Cardiac septum (tissue), 1 donor: ENCODE measurements around the gene OTOG. TPM values are rescaled to one million over a fixed set of nuclear protein-coding genes. Genes with fewer than 3 reads are reported as not detected.

Source experiments
- DNase-seq: peaks from one replicate; pipeline ENCODE4 v3.0.0-alpha.2; 2020; ENCODE audit warnings: low spot score
- intact Hi-C: fragments of 100-400 bp; cut with DNase I; formaldehyde crosslinking; loops from one replicate; pipeline ENCODE4 v1.14.0; 2022
- long read RNA-seq: library from polyadenylated mRNA; unstranded; transcript quantifications from one replicate; pipeline ENCODE4 v2.0.0, GENCODE V29; 2021
- total RNA-seq: library from RNA; stranded (reverse); fragmentation: NEBNext Ultra II Directional; extraction: Animal tissue kit (Norgen Biotek cat#: 25700); gene quantifications from one replicate; pipeline ENCODE4 v1.2.1, GENCODE V29; 2021
- donor health status: DM: no; HTN: no; CAD: no.

The OTOG gene
- total RNA-seq, result not detected
- long read RNA-seq, result 0 reads

- peak; percentile 56 for DNase-seq
- intact Hi-C loops, result no loop called here
These were observed at the start of gene OTOG for GRCh38 chr11:17547051-17547577. TSS of gene OTOG (plus strand) at chr11:17547259. CDS start at chr11:17547373, 114 bp downstream.

DNA sequence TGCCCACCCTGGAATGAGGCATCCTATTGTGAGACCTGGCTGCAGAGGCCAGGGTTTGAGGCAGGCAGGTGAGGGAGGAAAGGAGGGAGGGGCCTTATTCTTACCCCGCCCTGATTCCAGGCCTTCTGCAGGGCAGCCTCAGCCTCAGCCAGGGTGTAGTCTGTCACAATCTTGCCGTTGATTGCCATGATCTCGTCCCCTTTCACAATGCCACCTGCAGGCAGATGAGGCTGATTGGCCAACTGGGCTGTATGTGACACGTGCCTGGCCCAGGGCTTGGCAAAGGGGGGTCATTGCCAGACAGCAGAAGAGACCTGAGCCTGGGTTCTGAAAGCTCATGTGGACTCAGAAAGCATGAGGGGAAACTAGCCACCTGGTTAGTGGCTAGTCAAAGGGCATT lies 49.0 kb upstream of the OTOG start:
- intact Hi-C loops, result no loop called here
- DNase-seq, result no peak

DNA sequence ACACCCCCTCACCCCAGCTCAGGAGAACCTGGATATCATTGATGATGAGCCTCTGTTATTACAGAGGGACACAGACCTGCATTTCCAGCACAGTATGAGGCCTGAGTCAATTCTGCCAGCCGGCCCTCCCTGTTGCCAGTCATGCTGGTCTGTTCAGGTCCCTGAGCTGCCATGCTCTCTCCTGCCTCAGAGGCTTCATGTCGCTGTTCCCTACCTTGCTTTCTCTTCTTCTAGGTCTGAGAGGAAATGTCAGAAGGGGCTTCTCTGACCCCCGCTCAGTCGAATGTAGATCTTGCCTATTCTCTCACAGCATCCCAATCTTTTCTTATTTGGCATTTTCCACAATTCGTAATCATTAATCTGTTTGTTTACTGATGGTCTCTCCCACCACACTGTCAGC lies 48.6 kb upstream of the OTOG start:
- no peak for DNase-seq
- intact Hi-C loops, result no loop called here

DNA sequence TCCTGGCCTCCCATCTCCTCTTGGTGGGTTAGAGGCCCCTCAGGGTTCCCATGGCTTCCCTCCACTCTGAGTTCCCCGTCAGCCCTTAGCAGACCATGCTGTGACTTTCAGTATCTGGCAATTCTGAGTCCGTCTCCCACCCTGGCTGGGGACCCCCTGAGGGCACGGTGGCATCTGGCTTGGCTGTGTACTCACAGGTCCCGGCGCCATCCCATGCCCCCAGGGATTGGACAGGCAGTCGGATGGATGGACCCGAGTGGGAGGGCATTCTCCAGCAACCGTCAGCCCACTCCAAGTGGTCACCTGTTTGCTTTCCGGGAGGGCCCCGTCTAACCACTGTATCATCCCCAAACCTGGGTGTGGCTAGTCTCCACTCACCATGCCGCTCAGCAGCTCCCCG lies 46.4 kb upstream of the OTOG start:
- intact Hi-C loops, result loop anchor here (5.0 kb wide), 1 partner anchor 273 kb away; no protein-coding TSS in a partner anchor
- no peak for DNase-seq

GRCh38 chr11:17502630-17503029 lies 44.4 kb upstream of the OTOG start:
- DNase-seq, result no peak
- intact Hi-C loops, result loop anchor here (5.0 kb wide), 1 partner anchor 275 kb away; no protein-coding TSS in a partner anchor

- intact Hi-C loops, result loop anchor here (1.0 to 5.0 kb wide), 2 partner anchors 120 to 277 kb away; no protein-coding TSS in a partner anchor
- DNase-seq, result no peak
These were observed 42.5 kb upstream of the OTOG start for GRCh38 chr11:17504330-17505107.

- intact Hi-C loops, result no loop called here
- DNase-seq, result no peak
These were observed 41.9 kb upstream of the OTOG start for GRCh38 chr11:17505146-17505545.

DNA sequence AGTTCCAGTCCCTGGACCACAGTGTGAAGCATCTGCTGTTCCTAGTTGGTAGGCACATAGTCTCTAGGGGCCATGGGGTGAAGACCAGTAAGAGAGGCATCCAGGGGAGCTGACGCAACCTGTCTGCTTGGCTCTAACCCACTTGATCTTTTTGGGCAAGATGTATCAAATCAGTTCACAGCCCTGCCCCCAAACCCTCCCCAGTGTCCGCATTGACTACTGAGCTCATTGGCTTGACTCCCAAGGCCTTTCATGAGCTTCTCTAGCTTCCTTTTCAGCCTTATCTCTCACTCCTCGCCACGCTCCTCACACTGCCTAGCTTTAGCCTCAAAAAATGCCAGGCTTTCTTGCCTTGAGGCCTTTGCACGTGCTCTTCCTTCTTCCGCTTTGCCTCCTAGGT lies 40.7 kb upstream of the OTOG start:
- intact Hi-C loops, result no loop called here
- DNase-seq, result no peak

GRCh38 chr11:17506942-17507341 lies 40.1 kb upstream of the OTOG start:
- intact Hi-C loops, result no loop called here
- no peak for DNase-seq

DNA sequence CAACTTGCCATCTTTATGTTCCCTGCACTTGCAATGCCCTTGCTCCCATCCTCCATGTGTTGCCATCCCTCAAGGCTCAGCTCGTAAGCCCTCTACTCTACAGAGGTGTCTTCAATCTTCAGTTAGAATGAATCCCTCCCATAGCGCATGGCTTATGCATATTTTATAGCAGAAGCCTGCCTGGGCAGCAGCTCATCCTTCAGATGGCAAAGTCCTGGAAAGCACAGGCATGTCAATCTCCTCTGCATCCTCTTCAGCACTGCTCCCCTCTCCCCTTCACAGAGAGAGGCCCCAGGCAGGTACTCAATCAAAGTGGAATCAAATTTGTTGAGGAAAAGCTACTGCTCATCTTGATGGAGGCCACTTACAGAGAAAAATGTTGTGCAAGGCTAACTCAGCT lies 39.3 kb upstream of the OTOG start:
- intact Hi-C loops, result no loop called here
- DNase-seq, result no peak

DNA sequence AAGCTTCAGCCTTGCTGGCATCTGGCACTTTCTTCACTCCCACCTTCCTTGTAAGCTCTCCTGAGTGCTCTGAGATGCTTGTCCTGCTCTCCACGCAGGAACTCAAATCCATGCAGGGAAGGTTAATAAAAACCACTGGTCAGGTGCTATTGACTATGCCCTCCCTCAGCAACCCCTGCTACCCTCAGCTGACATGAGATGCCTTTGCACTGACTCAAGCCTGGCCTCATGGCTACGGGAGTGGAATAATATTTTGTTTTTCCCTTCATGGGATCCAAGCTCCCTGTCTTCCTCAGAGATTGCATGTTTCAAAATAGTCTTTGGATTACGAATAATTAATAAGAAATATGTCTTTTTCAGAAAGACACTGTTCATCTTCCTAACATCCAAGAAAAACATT lies 38.8 kb upstream of the OTOG start:
- no peak for DNase-seq
- intact Hi-C loops, result no loop called here

- intact Hi-C loops, result no loop called here
- DNase-seq, result no peak
These were observed 38.3 kb upstream of the OTOG start for GRCh38 chr11:17508791-17509190.

- intact Hi-C loops, result no loop called here
- no peak for DNase-seq
These were observed 36.4 kb upstream of the OTOG start for GRCh38 chr11:17510507-17511206.

- DNase-seq, result no peak
- intact Hi-C loops, result no loop called here
These were observed 35.5 kb upstream of the OTOG start for GRCh38 chr11:17511571-17511970.

DNA sequence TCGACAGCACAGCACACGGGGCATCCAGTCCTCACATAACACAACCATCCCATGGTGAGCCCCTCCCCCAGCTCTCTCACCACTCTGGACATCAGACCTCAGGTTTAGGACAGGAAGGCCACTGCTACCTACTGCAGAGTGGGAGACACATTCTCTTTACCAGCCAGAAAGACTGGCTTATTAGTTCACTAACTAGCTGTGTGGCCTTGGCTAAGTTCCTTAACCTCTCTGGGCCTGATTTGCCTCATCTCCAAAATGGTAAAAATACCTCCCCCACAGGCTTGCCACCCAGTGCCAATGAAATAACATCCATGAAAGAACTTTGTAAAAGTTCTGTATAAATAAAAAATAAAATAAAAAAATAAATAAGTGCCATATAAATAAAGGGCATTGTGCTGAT lies 35.0 kb upstream of the OTOG start:
- DNase-seq, result no peak
- intact Hi-C loops, result no loop called here

- no peak for DNase-seq
- intact Hi-C loops, result no loop called here
These were observed 33.2 kb upstream of the OTOG start for GRCh38 chr11:17513853-17514252.

- intact Hi-C loops, result no loop called here
- no peak for DNase-seq
These were observed 32.6 kb upstream of the OTOG start for GRCh38 chr11:17514476-17514875.

DNA sequence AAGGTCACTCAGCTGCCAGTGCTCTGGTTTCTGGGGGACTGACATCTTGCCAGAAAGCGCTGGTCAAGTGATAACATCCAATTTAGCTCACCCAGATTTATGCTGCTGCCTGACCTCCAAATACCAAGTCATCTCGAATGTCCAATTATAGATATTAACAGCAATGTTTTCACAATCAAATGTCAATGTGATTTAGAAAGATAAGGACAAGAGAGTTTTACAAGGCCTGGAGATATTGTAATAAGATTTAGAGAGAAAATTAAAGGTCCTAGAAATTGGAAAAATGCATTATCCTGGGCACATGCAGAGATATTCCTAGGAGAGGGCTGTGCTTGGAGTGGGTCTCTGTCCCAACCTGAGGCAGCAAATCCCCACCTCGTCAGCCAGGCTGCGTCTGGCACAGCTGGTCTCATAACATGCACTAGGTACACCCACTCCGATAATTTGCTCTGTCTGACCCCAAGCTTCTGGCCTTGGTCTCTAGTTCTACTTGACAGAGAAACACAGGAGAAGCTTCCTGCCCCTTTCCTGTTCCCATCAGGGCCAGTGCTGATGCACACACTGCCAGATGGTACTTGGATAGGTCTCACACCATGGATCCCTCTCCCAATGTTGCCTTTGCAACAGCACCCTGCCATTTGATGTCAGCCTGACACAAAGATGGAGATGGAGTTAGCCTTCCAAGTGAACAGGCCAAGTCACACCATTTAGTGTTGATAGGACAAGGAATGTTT lies 31.4 kb upstream of the OTOG start:
- intact Hi-C loops, result no loop called here
- DNase-seq, result no peak

GRCh38 chr11:17516551-17517150 lies 30.4 kb upstream of the OTOG start:
- no peak for DNase-seq
- intact Hi-C loops, result no loop called here

DNA sequence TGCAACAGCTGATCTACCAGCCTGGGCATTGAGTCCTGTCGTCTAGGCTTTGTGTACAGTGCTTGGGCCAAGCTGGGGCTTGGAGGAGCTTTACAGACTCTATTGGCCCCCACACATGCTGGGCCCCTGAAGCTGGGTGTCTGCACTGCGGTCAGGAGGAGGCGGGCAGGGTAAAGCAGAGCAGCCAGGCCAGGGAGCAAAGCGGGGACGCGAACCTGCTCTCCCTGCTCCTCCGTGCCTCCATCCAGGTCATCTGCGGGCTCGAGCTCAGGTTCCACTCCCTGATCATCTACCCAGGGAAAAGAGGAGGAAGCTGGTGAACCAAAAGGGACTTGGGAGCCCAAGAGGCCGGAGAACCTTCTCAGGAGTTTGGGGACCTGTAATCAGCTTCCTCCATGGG lies 29.9 kb upstream of the OTOG start:
- DNase-seq, result no peak
- intact Hi-C loops, result no loop called here
